Activated T-helper 17 cell treated with anti-CD3 and anti-CD28 coated beads, Interleukin-2, amount 50 U/mL, for 72 hours (primary cell): Measurements from ENCODE around the gene VENTX. TPM values are rescaled to one million over a fixed set of nuclear protein-coding genes. Genes with fewer than 3 reads are reported as not detected.
"Not testable (repeated sequence)": the region's sequence is repeated elsewhere in the genome, so short reads cannot be mapped to it uniquely, and the experiment has no call there.

Experiments
- ATAC-seq: fragments of 150-1000 bp; cut with Tn5 transposase; replicated peaks from 2 replicates; pipeline ENCODE4 v1.10.0; 2021; ENCODE audit warnings: mild to moderate bottlenecking, moderate library complexity
- H3K27ac Mint-ChIP-seq: one replicate; pipeline ENCODE4 v1.8.0; 2022; ENCODE audit warnings: mixed read lengths
- H3K27me3 Mint-ChIP-seq: one replicate; pipeline ENCODE4 v1.8.0; 2022; ENCODE audit warnings: mixed read lengths
- H3K36me3 Mint-ChIP-seq: one replicate; pipeline ENCODE4 v1.8.0; 2022; ENCODE audit warnings: low read depth, mild to moderate bottlenecking, mixed read lengths
- H3K4me1 Mint-ChIP-seq: one replicate; pipeline ENCODE4 v1.8.0; 2022; ENCODE audit warnings: mixed read lengths
- H3K4me3 Mint-ChIP-seq: one replicate; pipeline ENCODE4 v1.8.0; 2022; ENCODE audit warnings: mild to moderate bottlenecking, mixed read lengths
- H3K9me3 Mint-ChIP-seq: one replicate; pipeline ENCODE4 v1.8.0; 2022; ENCODE audit warnings: mixed read lengths
- total RNA-seq, 2 donors: library from RNA; stranded (reverse); gene quantifications; one replicate each; pipeline ENCODE4 v1.2.3, GENCODE V29; 2022

VENTX gene
- total RNA-seq, 2 donors from 2014 or later: 0.21 TPM; not detected in 1

GRCh38 chr10:133217800-133218589 lies 19.7 kb upstream of the VENTX start:
- no peaks in the 10 kb centered on the region for H3K9me3 Mint-ChIP-seq
- no peaks in the 10 kb centered on the region for H3K4me1 Mint-ChIP-seq
- H3K27me3 Mint-ChIP-seq: peaks cover 11% of the 10 kb centered on the region
- H3K4me3 Mint-ChIP-seq: no peak overlapping the region
- no peaks in the 10 kb centered on the region for H3K36me3 Mint-ChIP-seq
- ATAC-seq: no peak
- no peak overlapping the region for H3K27ac Mint-ChIP-seq

DNA sequence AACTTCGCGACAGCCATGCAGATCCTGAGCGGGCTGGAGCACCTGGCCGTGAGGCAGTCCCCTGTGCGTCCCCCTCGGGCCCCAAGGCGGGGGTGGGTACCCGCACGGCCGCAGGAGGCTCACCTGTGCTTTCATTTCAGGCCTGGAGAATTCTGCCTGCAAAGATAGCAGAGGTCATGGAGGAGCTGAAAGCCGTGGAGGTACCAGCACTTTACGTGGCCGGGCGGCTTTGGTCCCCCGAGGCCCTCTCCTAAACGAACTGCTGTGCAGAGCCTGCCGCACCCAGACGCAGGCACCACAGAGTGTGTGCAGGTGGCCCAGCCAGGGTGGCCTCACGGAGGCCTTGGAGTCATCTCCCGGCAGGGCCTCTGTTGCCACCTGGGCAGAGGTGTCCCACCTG lies 18.8 kb upstream of the VENTX start:
- Mint-ChIP-seq H3K27me3 (peaks cover 13% of the 10 kb centered on the region), H3K4me1 (no peaks in the 10 kb centered on the region), H3K36me3 (no peaks in the 10 kb centered on the region), H3K4me3 (no peak overlapping the region), H3K27ac (no peak overlapping the region), H3K9me3 (no peaks in the 10 kb centered on the region)
- ATAC-seq: no peak

DNA sequence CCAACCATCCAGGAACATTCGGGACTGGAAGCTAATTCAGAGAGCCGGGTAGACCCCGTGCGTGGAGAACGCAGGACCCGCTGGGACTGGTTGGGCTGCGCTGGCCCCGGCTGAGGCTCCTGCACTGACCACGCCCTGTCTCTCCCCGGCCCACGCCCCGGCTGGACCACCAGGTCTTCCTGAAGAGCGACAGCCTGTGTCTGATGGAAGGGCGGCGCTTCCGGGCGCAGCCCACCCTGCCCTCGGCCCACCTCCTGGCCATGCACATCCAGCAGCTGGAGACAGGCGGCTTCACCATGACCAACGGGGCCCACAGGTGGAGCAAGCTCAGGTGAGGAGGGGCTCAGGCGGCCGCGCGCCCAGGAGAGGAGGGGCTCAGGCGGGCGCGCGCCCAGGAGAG lies 17.9 kb upstream of the VENTX start:
- peaks cover 14% of the 10 kb centered on the region for H3K27me3 Mint-ChIP-seq
- no peak for ATAC-seq
- H3K36me3 Mint-ChIP-seq: no peaks in the 10 kb centered on the region
- H3K9me3 Mint-ChIP-seq: no peaks in the 10 kb centered on the region
- no peak overlapping the region for H3K27ac Mint-ChIP-seq
- no peaks in the 10 kb centered on the region for H3K4me1 Mint-ChIP-seq
- H3K4me3 Mint-ChIP-seq: no peak overlapping the region

GRCh38 chr10:133221331-133221730 lies 16.3 kb upstream of the VENTX start:
- no peaks in the 10 kb centered on the region for H3K9me3 Mint-ChIP-seq
- H3K27ac Mint-ChIP-seq: no peak overlapping the region
- ATAC-seq: no peak
- peaks cover 14% of the 10 kb centered on the region for H3K27me3 Mint-ChIP-seq
- H3K36me3 Mint-ChIP-seq: no peaks in the 10 kb centered on the region
- no peak overlapping the region for H3K4me3 Mint-ChIP-seq
- H3K4me1 Mint-ChIP-seq: peaks cover 7% of the 10 kb centered on the region

DNA sequence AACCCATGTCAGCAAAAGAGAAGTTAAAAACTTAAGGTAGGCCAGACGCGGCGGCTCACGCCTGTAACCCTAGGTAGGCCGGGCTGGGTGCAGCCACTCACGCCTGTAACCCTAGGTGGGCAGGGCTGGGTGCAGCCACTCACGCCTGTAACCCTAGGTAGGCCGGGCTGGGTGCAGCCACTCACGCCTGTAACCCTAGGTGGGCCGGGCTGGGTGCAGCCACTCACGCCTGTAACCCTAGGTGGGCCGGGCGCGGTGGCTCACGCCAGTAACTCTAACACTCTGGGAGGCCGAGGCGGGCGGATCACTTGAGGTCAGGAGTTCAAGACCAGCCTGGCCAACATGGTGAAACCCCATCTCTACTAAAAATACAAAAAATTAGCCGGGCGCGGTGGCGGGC lies 15.9 kb upstream of the VENTX start:
- H3K36me3 Mint-ChIP-seq, H3K4me3 Mint-ChIP-seq, ATAC-seq, H3K4me1 Mint-ChIP-seq, H3K27ac Mint-ChIP-seq, H3K9me3 Mint-ChIP-seq: not testable (repeated sequence)
- peaks cover 12% of the 10 kb centered on the region for H3K27me3 Mint-ChIP-seq

GRCh38 chr10:133224076-133224475 lies 13.6 kb upstream of the VENTX start:
- no peak overlapping the region for H3K4me3 Mint-ChIP-seq
- no peak for ATAC-seq
- H3K4me1 Mint-ChIP-seq: peaks cover 9% of the 10 kb centered on the region
- no peaks in the 10 kb centered on the region for H3K9me3 Mint-ChIP-seq
- peaks cover 23% of the 10 kb centered on the region for H3K27me3 Mint-ChIP-seq
- H3K27ac Mint-ChIP-seq: no peak overlapping the region
- H3K36me3 Mint-ChIP-seq: peaks cover 2% of the 10 kb centered on the region

- Mint-ChIP-seq H3K4me3 (peak overlapping the region; percentile 79), H3K27me3 (peaks cover 27% of the 10 kb centered on the region), H3K36me3 (peaks cover 7% of the 10 kb centered on the region), H3K27ac (no peak overlapping the region), H3K4me1 (peaks cover 9% of the 10 kb centered on the region), H3K9me3 (no peaks in the 10 kb centered on the region)
- ATAC-seq: no peak
Observed at GRCh38 chr10:133224756-133225372, 12.8 kb upstream of the VENTX start.

DNA sequence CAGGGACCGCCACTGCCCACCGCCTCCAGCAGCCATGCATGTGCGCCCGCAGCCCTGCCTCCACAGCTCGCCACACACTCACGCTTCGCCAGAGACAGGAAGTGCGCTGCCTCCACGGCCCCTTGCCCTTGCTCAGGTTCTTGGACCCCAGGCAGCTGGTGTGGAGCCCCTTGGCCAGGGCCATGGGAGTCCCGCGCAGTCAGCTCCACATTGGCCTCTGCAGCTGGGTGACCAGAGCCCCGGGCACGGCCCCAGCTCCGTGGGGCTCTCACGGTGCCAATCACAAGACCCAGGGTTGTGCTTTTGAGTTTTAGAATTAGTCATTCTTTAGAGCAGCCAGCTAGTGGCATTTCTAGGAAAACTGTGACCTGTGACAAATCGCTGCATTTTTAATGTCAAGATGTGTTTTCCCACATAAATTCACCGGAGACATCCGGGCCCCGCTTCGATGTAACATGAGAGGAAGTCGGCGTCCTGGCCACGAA lies 11.9 kb upstream of the VENTX start:
- H3K4me3 Mint-ChIP-seq: peak overlapping the region; percentile 79

DNA sequence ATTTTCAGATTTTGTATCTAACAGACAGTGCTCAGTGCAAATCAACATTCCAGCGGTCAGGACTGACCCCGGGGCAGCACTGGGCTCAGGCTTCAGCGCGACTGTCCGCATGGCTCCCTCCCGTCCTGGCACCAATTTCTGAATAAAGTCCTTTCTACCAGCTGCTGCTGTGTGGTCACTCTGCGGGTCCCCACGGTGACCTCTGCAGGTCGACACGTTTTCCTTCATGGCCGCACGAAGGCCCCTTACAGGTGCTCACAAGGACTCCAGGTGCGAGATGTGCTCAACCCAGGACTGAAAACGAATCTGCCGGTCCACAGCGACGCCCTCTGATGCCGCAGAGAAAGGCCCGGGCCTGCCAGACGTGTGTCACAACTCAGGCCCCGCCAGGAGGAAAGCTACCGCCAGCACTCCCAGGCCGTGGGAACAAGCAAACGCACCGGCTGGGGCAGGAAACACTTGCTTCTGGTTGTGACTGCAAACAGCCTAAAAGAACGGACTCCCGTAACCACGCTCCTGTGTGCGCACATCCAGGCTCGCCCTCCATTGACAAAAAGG lies 11.3 kb upstream of the VENTX start:
- peak overlapping the region; percentile 48 for H3K27ac Mint-ChIP-seq
- ATAC-seq: peak; percentile 67
- peaks cover 7% of the 10 kb centered on the region for H3K36me3 Mint-ChIP-seq
- H3K27me3 Mint-ChIP-seq: peaks cover 22% of the 10 kb centered on the region
- peaks cover 9% of the 10 kb centered on the region for H3K4me1 Mint-ChIP-seq
- peak overlapping the region; percentile 79 for H3K4me3 Mint-ChIP-seq
- H3K9me3 Mint-ChIP-seq: no peaks in the 10 kb centered on the region

More for the DNA sequence above, 11.9 kb upstream of the VENTX start:
- Mint-ChIP-seq H3K27ac (peak overlapping the region; percentile 48), H3K27me3 (peaks cover 27% of the 10 kb centered on the region), H3K9me3 (no peaks in the 10 kb centered on the region), H3K36me3 (peaks cover 7% of the 10 kb centered on the region), H3K4me1 (peaks cover 9% of the 10 kb centered on the region)
- ATAC-seq: peak; percentile 88

GRCh38 chr10:133227256-133227655 lies 10.4 kb upstream of the VENTX start:
- H3K9me3 Mint-ChIP-seq: no peaks in the 10 kb centered on the region
- H3K36me3 Mint-ChIP-seq: peaks cover 7% of the 10 kb centered on the region
- no peak overlapping the region for H3K4me3 Mint-ChIP-seq
- H3K27ac Mint-ChIP-seq: no peak overlapping the region
- ATAC-seq: no peak
- peaks cover 9% of the 10 kb centered on the region for H3K4me1 Mint-ChIP-seq
- H3K27me3 Mint-ChIP-seq: peaks cover 23% of the 10 kb centered on the region

GRCh38 chr10:133229265-133230043 lies 8.2 kb upstream of the VENTX start:
- ATAC-seq: no peak
- peaks cover 28% of the 10 kb centered on the region for H3K27me3 Mint-ChIP-seq
- H3K36me3 Mint-ChIP-seq: peaks cover 7% of the 10 kb centered on the region
- H3K4me1 Mint-ChIP-seq: peaks cover 9% of the 10 kb centered on the region
- H3K9me3 Mint-ChIP-seq: no peaks in the 10 kb centered on the region
- peak overlapping the region; percentile 57 for H3K4me3 Mint-ChIP-seq
- no peak overlapping the region for H3K27ac Mint-ChIP-seq

DNA sequence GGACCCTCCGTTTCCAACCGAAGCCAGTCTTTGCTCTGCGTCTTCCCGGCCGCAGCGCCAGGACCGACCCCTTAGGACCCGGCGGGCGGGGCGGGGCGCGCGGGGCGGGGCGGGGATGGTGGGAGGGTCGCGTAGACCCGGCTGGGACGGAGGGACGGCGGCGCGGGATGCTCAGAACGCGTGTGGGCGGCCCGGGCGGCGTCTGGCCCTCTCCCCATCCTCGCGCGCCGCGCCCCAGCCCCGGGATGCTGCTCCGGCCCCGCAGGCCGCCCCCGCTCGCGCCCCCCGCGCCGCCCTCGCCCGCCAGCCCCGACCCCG lies 7.7 kb upstream of the VENTX start, which contains the start of gene UTF1:
TSS of gene UTF1 (plus strand) at position 174 of the 318 bp plus-strand sequence. CDS start at position 246, 72 bp downstream.
- no peaks in the 10 kb centered on the region for H3K9me3 Mint-ChIP-seq
- peaks cover 28% of the 10 kb centered on the region for H3K27me3 Mint-ChIP-seq
- peaks cover 7% of the 10 kb centered on the region for H3K36me3 Mint-ChIP-seq
- H3K4me3 Mint-ChIP-seq: peak within 1 kb of the TSS; percentile 57
- H3K27ac Mint-ChIP-seq: no peak within 1 kb of the TSS
- peaks cover 9% of the 10 kb centered on the region for H3K4me1 Mint-ChIP-seq
- ATAC-seq: no peak

DNA sequence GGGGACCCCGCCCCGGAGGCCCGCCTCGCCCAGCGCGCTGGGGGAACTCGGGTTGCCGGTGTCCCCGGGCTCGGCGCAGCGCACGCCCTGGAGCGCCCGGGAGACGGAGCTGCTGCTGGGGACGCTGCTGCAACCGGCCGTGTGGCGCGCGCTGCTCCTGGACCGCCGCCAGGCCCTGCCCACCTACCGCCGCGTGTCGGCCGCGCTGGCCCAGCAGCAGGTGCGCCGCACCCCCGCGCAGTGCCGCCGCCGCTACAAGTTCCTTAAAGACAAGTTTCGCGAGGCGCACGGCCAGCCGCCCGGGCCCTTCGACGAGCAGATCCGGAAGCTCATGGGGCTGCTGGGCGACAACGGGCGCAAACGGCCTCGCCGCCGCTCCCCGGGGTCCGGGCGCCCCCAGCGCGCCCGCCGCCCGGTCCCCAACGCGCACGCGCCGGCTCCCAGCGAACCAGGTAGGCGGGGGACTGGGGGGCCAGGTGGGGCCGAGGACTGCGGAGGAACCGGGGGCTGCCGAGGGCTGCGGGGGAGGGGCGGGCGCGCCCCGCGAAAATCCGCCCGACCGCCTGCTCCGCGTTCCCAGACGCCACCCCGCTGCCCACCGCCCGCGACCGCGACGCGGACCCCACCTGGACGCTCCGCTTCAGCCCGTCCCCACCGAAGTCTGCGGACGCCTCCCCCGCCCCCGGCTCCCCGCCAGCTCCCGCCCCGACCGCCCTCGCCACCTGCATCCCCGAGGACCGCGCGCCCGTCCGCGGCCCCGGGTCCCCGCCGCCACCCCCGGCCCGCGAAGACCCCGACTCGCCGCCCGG lies 7.1 kb upstream of the VENTX start:
- H3K36me3 Mint-ChIP-seq: peaks cover 7% of the 10 kb centered on the region
- H3K4me3 Mint-ChIP-seq: no peak overlapping the region
- peaks cover 9% of the 10 kb centered on the region for H3K4me1 Mint-ChIP-seq
- H3K27ac Mint-ChIP-seq: no peak overlapping the region
- ATAC-seq: no peak
- H3K9me3 Mint-ChIP-seq: no peaks in the 10 kb centered on the region
- H3K27me3 Mint-ChIP-seq: peaks cover 28% of the 10 kb centered on the region
